HL-60 (cell line): ENCODE data around the gene KLK1.

ENCODE experiments used
- CTCF ChIP-seq: IDR thresholded peaks from one replicate; pipeline ENCODE4 v1.5.1; 2011; ENCODE audit warnings: low read length, control low read depth, inconsistent platforms; ENCODE audit not compliant: insufficient read depth
- GABPA ChIP-seq: IDR thresholded peaks from 2 replicates; pipeline ENCODE4 v1.6.1; 2012; ENCODE audit warnings: low read depth
- POLR2AphosphoS5 ChIP-seq: IDR thresholded peaks from 2 replicates; pipeline ENCODE4 v1.6.1; 2012; ENCODE audit warnings: low read depth
- REST ChIP-seq: IDR thresholded peaks from 2 replicates; pipeline ENCODE4 v1.6.1; 2012; ENCODE audit warnings: low read depth; ENCODE audit not compliant: insufficient replicate concordance
- SPI1 ChIP-seq: IDR thresholded peaks from 2 replicates; pipeline ENCODE4 v1.6.1; 2012; ENCODE audit warnings: low read depth, mild to moderate bottlenecking, borderline replicate concordance

GRCh38 chr19:50794876-50795663, 28.5 kb downstream of the KLK1 start:
- TF ChIP-seq REST (no peak), CTCF (peak; percentile 9), GABPA (no peak), POLR2AphosphoS5 (peak; percentile 81; the same call in 1 of the 2 replicates), SPI1 (no peak)
